HCEC 1CT (cell line): ENCODE measurements around the gene HOXC9.

Source experiments
- DNase-seq: peaks from one replicate; pipeline ENCODE4 v3.0.0-alpha.2; 2017

The HOXC9 gene

GRCh38 chr12:53976823-53977595 is 23.0 kb upstream of the HOXC9 start:
- DNase-seq, result no peak

DNA sequence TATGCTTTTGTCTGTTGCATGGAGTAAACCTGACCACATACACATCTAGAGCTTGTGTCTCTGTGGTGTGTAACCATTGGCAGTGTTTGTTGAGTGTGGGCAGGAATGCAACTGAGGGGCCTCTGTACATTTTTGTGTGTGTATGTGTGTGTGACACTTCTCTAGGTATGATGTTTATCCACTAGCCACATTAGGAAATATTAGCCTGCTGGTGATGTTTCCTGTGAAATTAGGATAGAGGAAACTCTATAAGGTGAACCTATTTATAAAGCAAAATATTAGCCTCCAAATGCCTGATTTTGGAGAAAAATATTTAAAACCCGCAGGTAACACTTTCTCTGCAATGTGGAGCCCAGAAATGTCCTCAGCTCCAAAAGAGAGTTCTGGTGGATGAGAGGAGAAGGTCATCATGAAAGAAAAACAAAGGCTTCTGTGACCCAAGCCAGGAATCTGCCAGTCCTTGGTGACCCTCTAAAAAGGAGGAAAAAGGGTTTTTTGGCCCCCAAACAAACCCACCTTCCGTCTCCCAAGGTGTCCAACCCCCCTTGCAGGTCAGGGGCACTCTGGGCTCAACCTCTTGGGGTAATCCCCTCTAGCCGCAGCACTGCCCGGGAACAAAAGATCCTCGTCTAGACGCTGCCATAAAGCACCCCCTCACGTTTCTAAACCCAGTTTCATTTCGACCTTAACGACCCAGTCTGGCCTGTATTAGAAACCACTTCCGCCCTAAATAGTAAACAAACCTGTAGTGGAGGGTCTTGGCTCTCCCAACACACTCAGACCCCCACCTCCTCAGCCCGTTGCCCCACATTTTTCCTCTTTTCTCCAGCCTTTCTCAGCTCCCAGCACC is 22.1 kb upstream of the HOXC9 start:
- DNase-seq, result no peak

DNA sequence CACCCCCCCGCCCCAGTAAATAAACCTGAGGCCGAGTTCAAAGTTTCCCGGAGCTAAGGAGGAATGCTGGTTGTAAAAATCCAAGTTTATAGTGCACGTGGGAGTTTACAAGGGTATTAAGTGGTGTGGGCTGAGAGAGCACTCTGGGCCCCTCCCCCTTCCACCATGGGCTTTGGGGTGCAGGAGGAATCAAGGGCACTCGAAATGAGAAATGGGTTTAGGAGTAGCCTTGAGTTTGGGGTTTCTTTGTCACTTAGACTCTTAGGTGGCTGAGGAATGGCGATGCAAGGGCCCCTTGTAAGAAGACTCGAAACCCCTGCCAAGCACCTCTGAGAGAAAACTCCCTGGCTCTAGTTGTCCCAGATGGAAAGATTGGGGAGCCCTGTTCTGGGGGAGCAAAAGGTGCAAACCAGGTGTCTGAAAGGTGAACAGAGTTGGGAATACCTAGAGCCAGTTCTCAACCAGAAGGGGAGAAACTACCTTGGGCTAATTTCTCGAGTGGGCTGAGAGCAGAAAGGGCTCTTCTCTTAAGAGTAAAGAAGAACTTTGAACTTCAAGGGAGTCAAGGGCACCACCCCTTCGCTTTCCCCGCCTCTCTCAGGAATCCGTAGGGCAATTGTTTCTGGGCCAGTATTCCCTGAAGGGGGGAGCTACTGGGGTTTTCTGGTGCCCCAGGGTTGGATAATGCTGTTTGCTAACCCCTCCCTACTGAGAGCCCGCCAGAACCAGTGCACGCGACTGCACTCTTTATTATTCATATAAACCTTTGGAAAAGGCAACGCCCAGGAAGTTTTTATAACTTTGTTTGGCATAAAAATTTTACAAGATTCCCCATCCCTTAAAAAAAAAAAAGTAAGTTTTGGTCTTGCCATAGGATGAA is 21.2 kb upstream of the HOXC9 start:
- DNase-seq, result no peak

- DNase-seq, result no peak
These were observed 19.7 kb upstream of the HOXC9 start for GRCh38 chr12:53980104-53980801.

GRCh38 chr12:53980802-53981496 is 19.0 kb upstream of the HOXC9 start:
- no peak for DNase-seq

DNA sequence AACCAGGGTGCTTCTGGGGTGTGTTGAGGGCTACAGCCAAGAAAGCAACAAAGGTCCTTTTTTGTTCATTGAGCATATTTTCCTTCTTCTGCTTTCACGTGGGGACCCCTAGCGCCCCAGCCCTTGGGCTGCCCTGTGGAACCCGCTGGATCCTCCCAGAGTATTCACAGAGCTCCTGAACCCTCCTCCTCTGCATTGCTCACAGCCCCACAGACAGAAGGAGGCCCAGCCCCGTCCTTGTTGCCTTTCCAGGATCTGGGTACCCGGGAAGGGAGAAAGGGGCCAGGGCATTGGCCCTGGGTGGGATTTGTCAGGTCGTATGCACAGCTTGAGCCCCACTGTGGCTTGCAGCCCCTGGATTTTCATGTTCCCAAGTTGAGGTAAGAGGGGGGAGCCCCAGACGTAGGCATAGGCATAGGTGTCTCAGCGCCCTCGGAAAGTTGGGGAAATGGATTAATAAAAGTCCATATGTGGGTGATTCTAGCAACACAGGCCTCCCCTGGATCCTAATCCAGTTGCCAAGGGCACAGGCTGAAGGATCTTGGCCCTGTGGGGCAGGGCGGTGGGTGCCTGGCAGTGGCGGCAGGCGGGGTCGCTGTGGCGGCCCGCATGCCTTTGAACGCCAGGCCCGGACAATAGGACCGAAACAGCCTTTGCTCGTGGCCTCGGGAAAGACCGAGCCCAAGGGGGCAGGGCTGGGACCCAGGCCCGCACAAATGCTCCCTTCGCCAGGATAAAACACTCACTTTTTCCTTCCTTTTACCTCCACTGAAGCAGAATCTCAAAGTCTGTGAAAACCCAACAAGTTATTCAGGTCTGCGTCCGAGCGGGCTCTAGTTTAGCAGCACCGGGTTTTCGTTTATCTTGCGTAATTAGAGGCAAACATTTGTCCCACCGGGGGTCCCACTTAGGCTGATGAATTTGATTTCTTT is 18.1 kb upstream of the HOXC9 start:
- DNase-seq, result no peak

DNA sequence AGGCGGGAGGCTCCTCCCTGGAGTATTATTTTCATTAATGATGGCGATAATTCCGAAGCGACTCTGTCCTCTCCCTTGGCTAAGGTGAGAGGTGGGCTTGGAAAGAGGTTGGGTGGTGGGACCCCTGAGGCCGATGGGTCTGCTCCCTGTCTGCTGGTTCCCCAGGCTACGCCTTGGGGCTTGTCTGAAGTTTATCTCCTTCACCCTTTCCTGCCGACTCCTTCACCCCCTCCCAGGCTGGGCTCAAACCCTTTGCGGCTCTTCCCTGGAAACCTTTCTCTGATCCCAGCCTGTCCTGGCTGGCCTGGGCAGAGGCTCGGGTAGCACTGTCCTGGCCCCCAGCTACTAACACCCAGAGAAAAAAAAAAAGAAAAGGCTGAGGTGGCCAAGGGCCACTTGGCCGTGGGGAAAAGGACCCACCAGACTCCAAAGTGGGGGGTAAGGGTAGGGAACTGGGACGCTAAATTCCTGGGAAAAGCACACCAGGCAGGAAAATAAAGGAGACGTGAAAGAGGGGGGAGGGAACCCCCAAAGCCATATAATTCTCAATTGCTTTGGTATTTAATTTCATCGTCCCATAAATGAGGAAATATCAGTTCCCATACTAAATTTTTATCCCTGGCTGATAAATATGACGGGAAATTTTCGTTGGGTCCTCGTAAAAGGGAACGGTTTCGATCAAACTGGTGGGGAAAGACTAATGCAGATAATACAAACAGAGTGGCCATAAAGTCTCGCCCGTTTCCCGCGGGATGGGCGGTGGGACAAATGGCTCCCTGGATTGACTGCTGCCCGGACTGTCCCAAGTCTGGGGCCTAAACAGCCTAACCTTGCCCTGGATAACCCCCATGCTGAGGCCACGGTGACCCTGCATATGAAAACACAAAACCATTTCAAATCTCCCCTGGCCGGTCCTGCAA is 17.1 kb upstream of the HOXC9 start:
- no peak for DNase-seq

DNA sequence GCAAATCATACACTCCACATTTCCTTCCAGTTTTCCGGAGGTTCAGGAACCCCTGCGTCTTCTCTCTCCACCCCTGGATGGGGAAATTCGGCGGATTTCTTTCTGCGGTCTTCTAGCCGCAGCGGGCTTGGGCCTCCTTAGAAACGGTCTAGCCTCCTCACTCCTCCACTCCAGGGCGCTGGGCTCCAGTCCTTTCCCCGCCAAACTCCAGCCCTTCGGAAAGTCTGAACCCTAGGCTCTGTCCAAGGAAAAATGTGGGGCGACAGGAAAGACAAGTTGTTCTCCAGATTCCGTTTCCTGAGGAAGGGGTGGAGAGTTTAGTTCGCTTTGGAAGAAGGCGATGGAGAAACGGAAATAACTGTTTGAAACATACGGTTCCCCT is 16.4 kb upstream of the HOXC9 start:
- no peak for DNase-seq

DNA sequence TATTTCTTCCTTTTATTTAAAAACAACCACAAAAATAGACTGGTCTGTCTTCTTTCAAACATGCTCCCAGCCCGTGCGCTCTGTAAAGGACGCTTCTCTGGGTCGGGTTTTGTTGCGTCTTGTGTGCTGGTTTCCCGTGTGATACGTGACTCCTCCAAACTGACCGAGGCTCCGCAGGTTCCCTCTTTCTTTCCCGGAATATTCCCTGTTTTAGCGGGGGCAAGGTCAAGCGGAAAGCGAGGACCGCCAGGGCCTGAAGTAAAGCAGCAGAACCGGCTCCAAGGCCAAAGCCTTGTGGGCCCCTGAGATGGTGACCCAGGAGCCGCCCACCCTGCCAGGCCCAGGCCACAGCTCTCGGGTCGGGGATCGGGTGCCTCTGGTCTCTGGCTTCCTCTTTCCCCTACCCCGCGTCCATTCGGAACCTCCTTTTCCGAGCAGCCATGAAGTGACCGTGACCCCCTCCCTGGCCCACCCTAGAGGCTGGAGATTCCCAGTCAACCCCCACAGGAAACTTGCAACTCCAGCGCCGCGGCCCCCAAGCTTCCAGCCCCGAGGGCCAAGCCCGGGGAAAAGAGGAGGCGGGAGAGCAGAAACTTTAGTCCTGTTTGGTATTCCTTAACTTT is 15.9 kb upstream of the HOXC9 start:
- DNase-seq, result no peak

DNA sequence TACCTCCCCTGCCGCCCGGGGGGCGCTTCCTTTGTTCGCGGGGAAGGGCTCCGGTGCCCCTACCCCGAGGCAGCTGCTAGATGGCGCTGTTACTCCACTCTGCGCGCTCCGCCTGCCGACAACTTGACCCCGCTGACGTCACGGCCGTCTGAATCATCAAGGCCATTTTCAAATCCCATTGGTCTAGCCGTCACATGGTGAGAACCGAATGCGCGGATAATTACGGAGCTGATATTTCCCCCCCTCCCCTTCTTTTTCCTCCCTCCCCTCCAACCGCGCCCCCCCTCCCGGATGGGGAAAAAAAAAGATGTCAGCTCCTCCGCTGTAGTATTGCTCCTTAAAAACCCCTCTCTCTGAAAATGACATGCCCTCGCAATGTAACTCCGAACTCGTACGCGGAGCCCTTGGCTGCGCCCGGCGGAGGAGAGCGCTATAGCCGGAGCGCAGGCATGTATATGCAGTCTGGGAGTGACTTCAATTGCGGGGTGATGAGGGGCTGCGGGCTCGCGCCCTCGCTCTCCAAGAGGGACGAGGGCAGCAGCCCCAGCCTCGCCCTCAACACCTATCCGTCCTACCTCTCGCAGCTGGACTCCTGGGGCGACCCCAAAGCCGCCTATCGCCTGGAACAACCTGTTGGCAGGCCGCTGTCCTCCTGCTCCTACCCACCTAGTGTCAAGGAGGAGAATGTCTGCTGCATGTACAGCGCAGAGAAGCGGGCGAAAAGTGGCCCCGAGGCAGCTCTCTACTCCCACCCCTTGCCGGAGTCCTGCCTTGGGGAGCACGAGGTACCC is 14.9 kb upstream of the HOXC9 start, which contains the start of gene HOXC10:
Gene HOXC10, plus strand, starts transcription at position 246 of the 791 bp plus-strand sequence. Its CDS starts 114 bp downstream, at position 360.
- peak; percentile 88 for DNase-seq

DNA sequence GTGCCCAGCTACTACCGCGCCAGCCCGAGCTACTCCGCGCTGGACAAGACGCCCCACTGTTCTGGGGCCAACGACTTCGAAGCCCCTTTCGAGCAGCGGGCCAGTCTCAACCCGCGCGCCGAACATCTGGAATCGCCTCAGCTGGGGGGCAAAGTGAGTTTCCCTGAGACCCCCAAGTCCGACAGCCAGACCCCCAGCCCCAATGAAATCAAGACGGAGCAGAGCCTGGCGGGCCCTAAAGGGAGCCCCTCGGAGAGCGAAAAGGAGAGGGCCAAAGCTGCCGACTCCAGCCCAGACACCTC is 14.3 kb upstream of the HOXC9 start:
- no peak for DNase-seq

DNA sequence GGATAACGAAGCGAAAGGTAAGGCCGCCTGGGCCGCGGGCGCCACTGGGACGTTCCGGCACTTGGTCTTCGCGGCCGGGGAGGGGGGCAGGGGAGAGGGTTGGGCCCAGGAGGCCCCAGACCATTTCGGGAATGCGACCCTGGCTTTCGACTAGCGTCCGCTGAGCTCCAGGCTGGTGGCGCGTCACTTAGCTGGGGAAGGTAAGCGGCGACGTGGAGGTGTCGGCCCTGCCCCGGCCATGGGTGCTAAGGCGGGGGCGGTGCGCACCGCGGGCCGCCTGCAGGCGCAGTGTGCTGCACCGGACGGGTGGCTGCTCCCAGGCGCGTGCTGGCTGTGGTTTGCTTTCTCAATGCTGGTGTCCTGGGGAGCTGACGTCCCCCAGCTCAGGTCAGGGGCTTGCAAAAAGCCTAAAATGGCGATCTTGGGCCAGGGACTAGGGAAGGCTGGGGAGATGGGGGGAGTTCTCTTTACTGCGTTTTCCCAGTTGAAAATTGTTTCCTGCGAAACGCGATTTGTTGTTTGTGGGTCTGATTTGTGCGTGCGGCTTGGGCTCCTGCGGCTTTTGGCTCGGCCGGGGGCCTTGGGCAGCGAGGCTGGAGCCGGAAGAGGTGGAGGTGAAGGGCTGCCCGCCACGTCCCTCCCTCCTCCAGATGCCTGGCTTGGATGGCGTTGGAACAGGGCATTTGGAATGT is 13.8 kb upstream of the HOXC9 start:
- no peak for DNase-seq

DNA sequence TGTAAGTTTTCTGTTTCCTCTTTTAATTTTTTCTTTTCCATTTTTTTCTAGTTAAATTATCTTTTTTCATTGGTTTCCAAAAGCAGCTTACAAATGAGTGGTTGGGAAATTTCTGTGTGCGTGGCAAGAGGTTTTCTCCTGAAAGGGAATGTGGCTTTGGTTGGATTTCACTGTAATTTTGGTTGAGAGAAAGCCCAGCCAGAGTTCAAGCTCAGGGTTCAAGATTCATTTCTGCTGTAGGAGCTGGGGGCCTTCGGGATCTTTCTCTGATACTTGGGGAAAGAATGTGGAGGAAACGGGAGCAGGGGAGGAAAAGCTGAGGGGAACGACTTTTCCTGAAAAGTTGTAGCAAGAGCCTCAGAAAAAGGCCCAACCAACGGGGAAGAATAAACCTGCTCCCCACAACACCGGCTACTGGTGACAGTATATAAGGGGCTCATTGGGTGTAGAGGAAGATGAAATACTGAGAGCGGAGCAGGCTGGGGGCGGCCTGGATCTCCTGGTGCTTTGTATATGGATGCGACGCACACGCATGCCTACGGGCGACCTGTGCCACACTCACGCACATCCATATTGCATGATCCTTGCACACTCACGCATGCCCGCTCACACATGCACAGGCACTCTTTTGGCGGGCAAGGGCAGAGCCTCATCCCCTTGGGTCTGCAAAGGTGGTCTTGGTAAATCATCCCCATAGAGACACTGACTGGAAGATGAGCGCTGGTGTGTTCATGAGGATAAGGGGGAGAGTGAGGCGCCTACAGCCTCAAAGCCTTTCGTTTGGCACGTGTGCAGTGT is 13.1 kb upstream of the HOXC9 start:
- no peak for DNase-seq

GRCh38 chr12:53987787-53988230 is 12.2 kb upstream of the HOXC9 start:
- DNase-seq, result no peak

- no peak for DNase-seq
These were observed 11.3 kb upstream of the HOXC9 start for GRCh38 chr12:53988541-53989226.
